GM23338 (cell line): ENCODE measurements around the gene PTPN13. TPM values are rescaled to one million over a fixed set of nuclear protein-coding genes. Genes with fewer than 3 reads are reported as not detected.

Experiments used
- ATAC-seq: fragments of 200-7000 bp; cut with Tn5 transposase; 3 replicates; pipeline ENCODE4 v1.9.1; 2020
- DNase-seq: peaks from one replicate; pipeline ENCODE4 v3.0.0-alpha.2; 2015; ENCODE audit warnings: low spot score
- H2AFZ ChIP-seq: fragments of 200-600 bp; sonication (generic); 2 replicates; pipeline ENCODE4 v1.8.0; 2016; ENCODE audit warnings: antibody characterized with exemption, mild to moderate bottlenecking, moderate library complexity
- H3F3A ChIP-seq: fragments of 200-600 bp; sonication (generic); replicated peaks from 2 replicates; pipeline ENCODE4 v1.8.0; 2017; ENCODE audit warnings: antibody characterized with exemption, mixed run types, low read depth
- H3K27ac ChIP-seq: fragments of 200-600 bp; sonication (generic); 2 replicates; pipeline ENCODE4 v1.6.1; 2016; ENCODE audit warnings: low read depth
- H3K27me3 ChIP-seq: fragments of 200-600 bp; sonication (generic); 2 replicates; pipeline ENCODE4 v1.8.0; 2016; ENCODE audit warnings: mild to moderate bottlenecking, mixed run types, moderate library complexity; ENCODE audit not compliant: insufficient read depth
- H3K36me3 ChIP-seq: fragments of 200-600 bp; sonication (generic); 2 replicates; pipeline ENCODE4 v1.8.0; 2016; ENCODE audit warnings: mild to moderate bottlenecking; ENCODE audit not compliant: insufficient read depth
- H3K4me1 ChIP-seq: fragments of 200-600 bp; sonication (generic); 2 replicates; pipeline ENCODE4 v1.8.0; 2016; ENCODE audit warnings: mild to moderate bottlenecking, moderate library complexity; ENCODE audit not compliant: insufficient read depth
- H3K4me2 ChIP-seq: fragments of 200-600 bp; sonication (generic); 2 replicates; pipeline ENCODE4 v1.7.1; 2017; ENCODE audit warnings: mixed run types
- H3K4me3 ChIP-seq: fragments of 200-600 bp; sonication (generic); 2 replicates; pipeline ENCODE4 v1.6.1; 2016; ENCODE audit warnings: mixed run types
- H3K79me2 ChIP-seq: fragments of 200-600 bp; sonication (generic); replicated peaks from 2 replicates; pipeline ENCODE4 v1.8.0; 2017; ENCODE audit warnings: mild to moderate bottlenecking; ENCODE audit not compliant: insufficient read depth
- H3K9me2 ChIP-seq: fragments of 200-600 bp; sonication (generic); 2 replicates; pipeline ENCODE4 v1.8.0; 2017; ENCODE audit not compliant: insufficient read depth
- H4K20me1 ChIP-seq: fragments of 200-600 bp; sonication (generic); replicated peaks from 2 replicates; pipeline ENCODE4 v1.8.0; 2017; ENCODE audit warnings: mild to moderate bottlenecking; ENCODE audit not compliant: insufficient read depth
- H3K27ac Mint-ChIP-seq: 2 replicates; pipeline ENCODE4 v1.8.0; 2020; ENCODE audit warnings: inconsistent platforms, mild to moderate bottlenecking, moderate library complexity, mixed read lengths
- H3K27me3 Mint-ChIP-seq: 3 replicates; pipeline ENCODE4 v1.8.0; 2022; ENCODE audit warnings: low read depth, mild to moderate bottlenecking, moderate library complexity, mixed read lengths, inconsistent platforms; ENCODE audit not compliant: insufficient read depth, poor library complexity
- H3K36me3 Mint-ChIP-seq: 3 replicates; pipeline ENCODE4 v1.8.0; 2021; ENCODE audit warnings: low read depth, mild to moderate bottlenecking, inconsistent platforms, moderate library complexity, mixed read lengths
- H3K4me1 Mint-ChIP-seq: 3 replicates; pipeline ENCODE4 v1.8.0; 2020; ENCODE audit warnings: mild to moderate bottlenecking, inconsistent platforms, mixed read lengths
- H3K4me3 Mint-ChIP-seq: 3 replicates; pipeline ENCODE4 v1.8.0; 2021; ENCODE audit warnings: moderate library complexity, mild to moderate bottlenecking, inconsistent platforms, mixed read lengths
- H3K9me3 Mint-ChIP-seq: 3 replicates; pipeline ENCODE4 v1.8.0; 2020; ENCODE audit warnings: moderate library complexity, mild to moderate bottlenecking, inconsistent platforms, mixed read lengths
- CTCF ChIP-seq, 2 experiments: fragments of 200-600 bp in 1 of 2; sonication (generic) in 1 of 2; conservative IDR thresholded peaks; 2 replicates each; pipeline versions ENCODE4 v1.5.1 to v1.6.1; 2016 to 2017; ENCODE audit warnings: antibody characterized with exemption in 2 of 2, low read depth in 2 of 2, mild to moderate bottlenecking in 2 of 2, moderate library complexity in 1 of 2
- ETS1 ChIP-seq: IDR thresholded peaks from 2 replicates; pipeline ENCODE4 v1.6.1; 2016; ENCODE audit warnings: antibody characterized with exemption
- JUNB ChIP-seq: IDR thresholded peaks from one replicate; pipeline ENCODE4 v1.6.1; 2016; ENCODE audit warnings: antibody characterized with exemption; ENCODE audit not compliant: unreplicated experiment
- NANOG ChIP-seq: IDR thresholded peaks from 2 replicates; pipeline ENCODE4 v1.6.1; 2016; ENCODE audit warnings: antibody characterized with exemption, borderline replicate concordance
- ZNF331 ChIP-seq: fragments of 250-450 bp; sonication (Bioruptor Pico); IDR thresholded peaks from 2 replicates; pipeline ENCODE4 v1.5.0; 2020; ENCODE audit warnings: low read depth, mild to moderate bottlenecking, moderate library complexity
- polyA plus RNA-seq: library from polyadenylated mRNA; unstranded; fragments of >200 nt; fragmentation: Nextera tagmentation; extraction: Ambion mirVana; gene quantifications from 2 replicates; pipeline ENCODE4 v1.2.1, GENCODE V29; 2016
- total RNA-seq: library from RNA; depleted of rRNA; stranded (reverse); fragments of >200 nt; shearing (Covaris generic); gene quantifications from 2 replicates; pipeline ENCODE4 v1.2.3, GENCODE V29; 2014
- TF ChIP-seq, protein P1 (sequence below): fragments of 250-450 bp; sonication (Bioruptor Pico); IDR thresholded peaks from 2 replicates; pipeline ENCODE4 v1.5.0; 2020; ENCODE audit warnings: mild to moderate bottlenecking, moderate library complexity
- TF ChIP-seq, protein P2 (sequence below): IDR thresholded peaks from one replicate; pipeline ENCODE4 v1.6.1; 2018; ENCODE audit warnings: antibody characterized with exemption; ENCODE audit not compliant: unreplicated experiment

Gene PTPN13
- total and polyA plus RNA-seq, 2 experiments from 2014 or later: 12.6 to 49.9 TPM

- TF ChIP-seq, protein P1, sequence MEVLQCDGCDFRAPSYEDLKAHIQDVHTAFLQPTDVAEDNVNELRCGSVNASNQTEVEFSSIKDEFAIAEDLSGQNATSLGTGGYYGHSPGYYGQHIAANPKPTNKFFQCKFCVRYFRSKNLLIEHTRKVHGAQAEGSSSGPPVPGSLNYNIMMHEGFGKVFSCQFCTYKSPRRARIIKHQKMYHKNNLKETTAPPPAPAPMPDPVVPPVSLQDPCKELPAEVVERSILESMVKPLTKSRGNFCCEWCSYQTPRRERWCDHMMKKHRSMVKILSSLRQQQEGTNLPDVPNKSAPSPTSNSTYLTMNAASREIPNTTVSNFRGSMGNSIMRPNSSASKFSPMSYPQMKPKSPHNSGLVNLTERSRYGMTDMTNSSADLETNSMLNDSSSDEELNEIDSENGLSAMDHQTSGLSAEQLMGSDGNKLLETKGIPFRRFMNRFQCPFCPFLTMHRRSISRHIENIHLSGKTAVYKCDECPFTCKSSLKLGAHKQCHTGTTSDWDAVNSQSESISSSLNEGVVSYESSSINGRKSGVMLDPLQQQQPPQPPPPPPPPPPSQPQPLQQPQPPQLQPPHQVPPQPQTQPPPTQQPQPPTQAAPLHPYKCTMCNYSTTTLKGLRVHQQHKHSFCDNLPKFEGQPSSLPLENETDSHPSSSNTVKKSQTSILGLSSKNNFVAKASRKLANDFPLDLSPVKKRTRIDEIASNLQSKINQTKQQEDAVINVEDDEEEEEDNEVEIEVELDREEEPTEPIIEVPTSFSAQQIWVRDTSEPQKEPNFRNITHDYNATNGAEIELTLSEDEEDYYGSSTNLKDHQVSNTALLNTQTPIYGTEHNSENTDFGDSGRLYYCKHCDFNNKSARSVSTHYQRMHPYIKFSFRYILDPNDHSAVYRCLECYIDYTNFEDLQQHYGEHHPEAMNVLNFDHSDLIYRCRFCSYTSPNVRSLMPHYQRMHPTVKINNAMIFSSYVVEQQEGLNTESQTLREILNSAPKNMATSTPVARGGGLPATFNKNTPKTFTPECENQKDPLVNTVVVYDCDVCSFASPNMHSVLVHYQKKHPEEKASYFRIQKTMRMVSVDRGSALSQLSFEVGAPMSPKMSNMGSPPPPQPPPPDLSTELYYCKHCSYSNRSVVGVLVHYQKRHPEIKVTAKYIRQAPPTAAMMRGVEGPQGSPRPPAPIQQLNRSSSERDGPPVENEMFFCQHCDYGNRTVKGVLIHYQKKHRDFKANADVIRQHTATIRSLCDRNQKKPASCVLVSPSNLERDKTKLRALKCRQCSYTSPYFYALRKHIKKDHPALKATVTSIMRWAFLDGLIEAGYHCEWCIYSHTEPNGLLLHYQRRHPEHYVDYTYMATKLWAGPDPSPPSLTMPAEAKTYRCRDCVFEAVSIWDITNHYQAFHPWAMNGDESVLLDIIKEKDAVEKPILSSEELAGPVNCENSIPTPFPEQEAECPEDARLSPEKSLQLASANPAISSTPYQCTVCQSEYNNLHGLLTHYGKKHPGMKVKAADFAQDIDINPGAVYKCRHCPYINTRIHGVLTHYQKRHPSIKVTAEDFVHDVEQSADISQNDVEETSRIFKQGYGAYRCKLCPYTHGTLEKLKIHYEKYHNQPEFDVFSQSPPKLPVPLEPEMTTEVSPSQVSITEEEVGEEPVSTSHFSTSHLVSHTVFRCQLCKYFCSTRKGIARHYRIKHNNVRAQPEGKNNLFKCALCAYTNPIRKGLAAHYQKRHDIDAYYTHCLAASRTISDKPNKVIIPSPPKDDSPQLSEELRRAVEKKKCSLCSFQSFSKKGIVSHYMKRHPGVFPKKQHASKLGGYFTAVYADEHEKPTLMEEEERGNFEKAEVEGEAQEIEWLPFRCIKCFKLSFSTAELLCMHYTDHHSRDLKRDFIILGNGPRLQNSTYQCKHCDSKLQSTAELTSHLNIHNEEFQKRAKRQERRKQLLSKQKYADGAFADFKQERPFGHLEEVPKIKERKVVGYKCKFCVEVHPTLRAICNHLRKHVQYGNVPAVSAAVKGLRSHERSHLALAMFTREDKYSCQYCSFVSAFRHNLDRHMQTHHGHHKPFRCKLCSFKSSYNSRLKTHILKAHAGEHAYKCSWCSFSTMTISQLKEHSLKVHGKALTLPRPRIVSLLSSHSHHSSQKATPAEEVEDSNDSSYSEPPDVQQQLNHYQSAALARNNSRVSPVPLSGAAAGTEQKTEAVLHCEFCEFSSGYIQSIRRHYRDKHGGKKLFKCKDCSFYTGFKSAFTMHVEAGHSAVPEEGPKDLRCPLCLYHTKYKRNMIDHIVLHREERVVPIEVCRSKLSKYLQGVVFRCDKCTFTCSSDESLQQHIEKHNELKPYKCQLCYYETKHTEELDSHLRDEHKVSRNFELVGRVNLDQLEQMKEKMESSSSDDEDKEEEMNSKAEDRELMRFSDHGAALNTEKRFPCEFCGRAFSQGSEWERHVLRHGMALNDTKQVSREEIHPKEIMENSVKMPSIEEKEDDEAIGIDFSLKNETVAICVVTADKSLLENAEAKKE (CRISPR knock-in tag): no peak
- TF ChIP-seq, protein P2, sequence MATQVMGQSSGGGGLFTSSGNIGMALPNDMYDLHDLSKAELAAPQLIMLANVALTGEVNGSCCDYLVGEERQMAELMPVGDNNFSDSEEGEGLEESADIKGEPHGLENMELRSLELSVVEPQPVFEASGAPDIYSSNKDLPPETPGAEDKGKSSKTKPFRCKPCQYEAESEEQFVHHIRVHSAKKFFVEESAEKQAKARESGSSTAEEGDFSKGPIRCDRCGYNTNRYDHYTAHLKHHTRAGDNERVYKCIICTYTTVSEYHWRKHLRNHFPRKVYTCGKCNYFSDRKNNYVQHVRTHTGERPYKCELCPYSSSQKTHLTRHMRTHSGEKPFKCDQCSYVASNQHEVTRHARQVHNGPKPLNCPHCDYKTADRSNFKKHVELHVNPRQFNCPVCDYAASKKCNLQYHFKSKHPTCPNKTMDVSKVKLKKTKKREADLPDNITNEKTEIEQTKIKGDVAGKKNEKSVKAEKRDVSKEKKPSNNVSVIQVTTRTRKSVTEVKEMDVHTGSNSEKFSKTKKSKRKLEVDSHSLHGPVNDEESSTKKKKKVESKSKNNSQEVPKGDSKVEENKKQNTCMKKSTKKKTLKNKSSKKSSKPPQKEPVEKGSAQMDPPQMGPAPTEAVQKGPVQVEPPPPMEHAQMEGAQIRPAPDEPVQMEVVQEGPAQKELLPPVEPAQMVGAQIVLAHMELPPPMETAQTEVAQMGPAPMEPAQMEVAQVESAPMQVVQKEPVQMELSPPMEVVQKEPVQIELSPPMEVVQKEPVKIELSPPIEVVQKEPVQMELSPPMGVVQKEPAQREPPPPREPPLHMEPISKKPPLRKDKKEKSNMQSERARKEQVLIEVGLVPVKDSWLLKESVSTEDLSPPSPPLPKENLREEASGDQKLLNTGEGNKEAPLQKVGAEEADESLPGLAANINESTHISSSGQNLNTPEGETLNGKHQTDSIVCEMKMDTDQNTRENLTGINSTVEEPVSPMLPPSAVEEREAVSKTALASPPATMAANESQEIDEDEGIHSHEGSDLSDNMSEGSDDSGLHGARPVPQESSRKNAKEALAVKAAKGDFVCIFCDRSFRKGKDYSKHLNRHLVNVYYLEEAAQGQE: no peak
- TF ChIP-seq ZNF331: no peak
Measured at GRCh38 chr4:86556791-86557415, 37.2 kb upstream of the PTPN13 start (continued).

GRCh38 chr4:86557526-86557925, 36.6 kb upstream of the PTPN13 start:
- H3K27ac Mint-ChIP-seq: no peak overlapping the region
- H3K36me3 ChIP-seq: no peaks in the 10 kb centered on the region
- H3K79me2 ChIP-seq: no peaks in the 10 kb centered on the region
- H3K4me2 ChIP-seq: no peak overlapping the region
- no peak overlapping the region for H2AFZ ChIP-seq
- H3K4me1 Mint-ChIP-seq: no peaks in the 10 kb centered on the region
- no peaks in the 10 kb centered on the region for H3K27me3 ChIP-seq
- no peak overlapping the region for H3K27ac ChIP-seq
- ATAC-seq (no peak), DNase-seq (no peak)
- H3K36me3 Mint-ChIP-seq: no peaks in the 10 kb centered on the region
- no peak overlapping the region for H3K4me3 ChIP-seq
- H3K9me2 ChIP-seq: no peaks in the 10 kb centered on the region
- no peak overlapping the region for H3K4me3 Mint-ChIP-seq
- H4K20me1 ChIP-seq: no peaks in the 10 kb centered on the region
- no peaks in the 10 kb centered on the region for H3K4me1 ChIP-seq
- no peaks in the 10 kb centered on the region for H3K9me3 Mint-ChIP-seq
- H3K27me3 Mint-ChIP-seq: no peaks in the 10 kb centered on the region
- H3F3A ChIP-seq: no peaks in the 10 kb centered on the region
- TF ChIP-seq NANOG (no peak), ZNF331 (no peak), CTCF (conservative IDR thresholded peaks at IDR 0.05; ENCODE audit: low read depth in 2 of 2) (no peak), JUNB (no peak), ETS1 (no peak)
- TF ChIP-seq, protein P2: no peak
